GM21360 (cell line): Measurements from ENCODE around the gene EIF3B.
"Not testable (repeated sequence)": the region's sequence is repeated elsewhere in the genome, so short reads cannot be mapped to it uniquely, and the experiment has no call there.

ENCODE experiments used
- ATAC-seq: cut with Tn5 transposase; IDR thresholded peaks from one replicate; pipeline ENCODE4 v1.9.1; 2021; ENCODE audit warnings: mild to moderate bottlenecking, moderate library complexity; ENCODE audit not compliant: unreplicated experiment

EIF3B gene

DNA sequence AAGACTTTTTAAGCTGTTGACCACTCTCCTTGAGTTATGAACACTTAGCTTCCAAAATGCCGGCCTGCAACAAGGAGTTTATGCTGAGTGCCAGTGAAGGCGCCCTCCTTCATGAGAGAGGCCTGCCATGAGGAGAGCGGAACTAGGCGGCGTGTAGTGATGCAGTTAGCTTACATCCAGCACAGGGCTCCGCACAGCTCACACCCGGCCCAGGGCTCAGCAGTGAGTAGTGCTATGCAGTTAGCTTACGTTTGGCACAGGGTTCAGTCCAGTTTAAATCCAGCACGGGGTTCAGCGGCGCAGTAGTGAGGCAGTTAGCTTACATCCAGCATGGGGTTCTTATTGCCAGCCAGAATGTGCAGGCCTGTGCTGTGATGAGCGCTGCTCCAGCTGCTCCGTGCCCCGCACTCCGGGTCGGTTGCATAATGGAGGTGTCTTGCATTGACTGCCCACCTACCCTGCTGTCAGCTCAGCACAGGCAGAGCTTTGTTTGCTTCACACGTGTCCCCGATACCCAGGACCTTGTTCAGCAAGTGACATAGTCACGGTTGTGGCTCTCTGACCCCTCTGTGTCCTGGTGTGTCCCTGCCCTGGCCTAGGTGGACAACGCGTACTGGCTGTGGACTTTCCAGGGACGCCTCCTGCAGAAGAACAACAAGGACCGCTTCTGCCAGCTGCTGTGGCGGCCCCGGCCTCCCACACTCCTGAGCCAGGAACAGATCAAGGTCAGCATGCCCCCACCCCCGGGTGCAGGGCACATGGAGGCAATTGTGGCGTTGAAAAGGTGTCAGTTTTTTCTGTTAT lies 21.9 kb downstream of the EIF3B start:
- no peak for ATAC-seq

- ATAC-seq: not testable (repeated sequence)
Measured at GRCh38 chr7:2377492-2377891, 22.9 kb downstream of the EIF3B start.

DNA sequence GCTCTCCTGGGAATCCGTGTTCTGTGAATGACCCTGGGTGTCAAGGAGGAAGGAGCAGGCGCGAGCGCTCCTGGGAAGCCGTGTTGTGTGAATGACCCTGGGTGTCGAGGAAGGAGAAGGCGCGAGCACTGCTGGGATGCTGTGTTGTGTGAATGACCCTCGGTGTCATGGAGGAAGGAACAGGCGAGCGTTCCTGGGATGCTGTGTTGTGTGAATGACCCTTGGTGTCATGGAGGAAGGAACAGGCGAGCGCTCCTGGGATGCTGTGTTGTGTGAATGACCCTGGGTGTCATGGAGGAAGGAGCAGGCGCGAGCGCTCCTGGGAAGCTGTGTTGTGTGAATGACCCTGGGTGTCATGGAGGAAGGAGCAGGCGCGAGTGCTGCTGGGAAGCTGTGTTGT lies 23.5 kb downstream of the EIF3B start:
- ATAC-seq: not testable (repeated sequence)

DNA sequence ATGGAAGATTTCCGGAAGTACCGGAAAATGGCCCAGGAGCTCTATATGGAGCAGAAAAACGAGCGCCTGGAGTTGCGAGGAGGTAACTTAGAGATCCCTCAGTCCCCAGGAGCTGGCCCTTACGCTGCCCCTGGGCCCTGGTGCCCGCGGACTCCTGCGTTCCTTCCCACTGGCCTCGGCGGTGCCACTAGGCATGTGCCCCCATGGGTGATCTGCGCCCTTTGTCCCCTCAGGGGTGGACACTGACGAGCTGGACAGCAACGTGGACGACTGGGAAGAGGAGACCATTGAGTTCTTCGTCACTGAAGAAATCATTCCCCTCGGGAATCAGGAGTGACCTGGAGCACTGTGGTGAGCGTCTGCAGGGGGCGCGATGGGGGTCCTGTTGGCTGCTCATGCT lies 24.5 kb downstream of the EIF3B start:
- ATAC-seq: no peak

GRCh38 chr7:2379821-2380450 lies 25.3 kb downstream of the EIF3B start:
- ATAC-seq: no peak

DNA sequence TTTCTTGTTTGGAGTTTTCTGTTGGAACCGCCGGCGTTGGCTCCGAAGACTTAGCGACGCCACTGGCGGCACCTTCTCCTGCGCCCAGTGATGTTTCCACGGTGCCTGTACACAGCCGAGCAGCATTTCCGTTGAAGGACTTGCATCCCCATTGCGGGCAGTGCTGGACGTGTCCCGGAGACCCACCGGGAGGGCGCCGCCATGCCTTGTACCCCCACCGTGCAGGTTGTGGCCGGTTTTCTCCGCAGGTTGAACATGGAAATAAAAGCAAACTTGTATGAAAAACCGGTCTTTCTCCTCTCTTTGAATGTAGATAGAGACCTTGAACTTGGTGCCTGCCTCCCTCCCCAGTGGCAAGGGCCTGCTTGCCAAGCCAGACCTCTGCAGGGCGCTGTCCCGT lies 25.8 kb downstream of the EIF3B start:
- no peak for ATAC-seq

GRCh38 chr7:2381227-2381626 lies 26.6 kb downstream of the EIF3B start:
- no peak for ATAC-seq

GRCh38 chr7:2381881-2382509 lies 27.4 kb downstream of the EIF3B start:
- no peak for ATAC-seq

GRCh38 chr7:2383543-2384274 lies 29.1 kb downstream of the EIF3B start:
- ATAC-seq: no peak

- ATAC-seq: no peak
Measured at GRCh38 chr7:2384354-2385243, 30.0 kb downstream of the EIF3B start.

- not testable (repeated sequence) for ATAC-seq
Measured at GRCh38 chr7:2386122-2386521, 31.5 kb downstream of the EIF3B start.

- ATAC-seq: no peak
Measured at GRCh38 chr7:2386964-2387669, 32.5 kb downstream of the EIF3B start.

DNA sequence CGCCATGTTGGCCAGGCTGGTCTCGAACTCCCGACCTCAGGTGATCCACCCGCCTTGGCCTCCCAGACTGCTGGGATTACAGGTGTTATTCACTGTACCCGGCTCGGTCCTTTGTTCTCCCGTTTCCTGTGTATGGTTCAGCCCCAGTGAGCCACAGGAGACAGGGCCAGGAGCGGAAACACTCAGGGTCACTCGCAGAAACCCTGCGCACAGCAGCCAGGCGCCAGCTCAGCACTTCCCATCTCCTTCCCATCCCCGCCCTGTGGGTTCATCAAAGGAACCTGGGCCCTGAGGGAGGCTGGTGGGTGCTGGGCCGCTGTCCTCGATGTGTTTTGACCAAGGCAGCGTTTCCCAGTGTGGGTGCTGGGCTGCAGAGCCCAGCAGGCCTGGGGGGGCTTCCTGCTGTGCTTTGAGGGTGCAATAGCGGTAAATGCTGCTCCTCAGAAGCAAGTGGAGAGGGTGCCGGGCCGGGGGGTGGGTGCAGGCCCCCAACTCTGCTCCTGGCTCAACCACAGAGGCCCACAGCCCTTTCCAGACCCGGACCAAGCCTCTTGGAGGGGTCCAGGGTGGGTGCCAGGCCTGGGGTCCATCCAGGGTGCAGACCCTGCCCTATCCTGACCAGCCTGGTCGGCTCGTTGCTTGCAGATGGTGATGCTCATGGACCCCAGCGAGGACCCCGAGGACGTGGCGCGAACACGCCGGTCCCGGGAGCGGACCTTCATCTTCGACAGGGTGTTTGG lies 33.4 kb downstream of the EIF3B start:
- no peak for ATAC-seq

- ATAC-seq: no peak
Measured at GRCh38 chr7:2388637-2388954, 34.0 kb downstream of the EIF3B start.

DNA sequence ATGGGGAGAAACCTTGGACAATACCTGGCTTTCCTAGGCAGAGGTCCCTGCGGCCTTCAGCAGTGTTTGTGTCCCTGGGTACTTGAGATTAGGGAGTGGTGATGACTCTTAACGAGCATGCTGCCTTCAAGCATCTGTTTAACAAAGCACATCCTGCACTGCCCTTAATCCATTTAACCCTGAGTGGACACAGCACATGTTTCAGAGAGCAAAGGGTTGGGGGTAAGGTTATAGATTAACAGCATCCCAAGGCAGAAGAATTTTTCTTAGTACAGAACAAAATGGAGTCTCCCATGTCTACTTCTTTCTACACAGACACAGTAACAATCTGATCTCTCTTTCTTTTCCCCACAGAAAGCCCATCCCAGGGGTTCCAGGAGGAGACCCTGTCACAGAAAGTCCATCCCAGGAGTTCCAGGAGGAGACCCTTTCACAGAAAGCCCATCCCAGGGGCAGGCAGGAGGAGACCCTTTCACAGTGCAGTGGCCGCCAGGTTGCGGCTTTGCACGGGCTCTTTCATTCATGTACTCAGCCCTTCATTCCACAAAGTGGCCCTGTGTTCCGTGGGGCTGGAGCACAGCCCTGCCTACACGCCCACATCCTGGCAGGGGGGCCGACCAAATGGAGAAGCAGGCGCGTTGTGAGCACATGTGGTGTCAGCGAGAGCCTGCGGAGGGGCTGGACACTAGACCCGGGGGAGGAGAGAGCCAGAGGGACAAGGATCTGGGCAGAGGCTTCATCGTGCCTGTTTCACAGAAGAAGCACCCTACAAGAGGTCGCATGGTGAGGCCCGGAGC lies 35.6 kb downstream of the EIF3B start:
- ATAC-seq: not testable (repeated sequence)

GRCh38 chr7:2393706-2394105 lies 39.1 kb downstream of the EIF3B start:
- ATAC-seq: no peak

DNA sequence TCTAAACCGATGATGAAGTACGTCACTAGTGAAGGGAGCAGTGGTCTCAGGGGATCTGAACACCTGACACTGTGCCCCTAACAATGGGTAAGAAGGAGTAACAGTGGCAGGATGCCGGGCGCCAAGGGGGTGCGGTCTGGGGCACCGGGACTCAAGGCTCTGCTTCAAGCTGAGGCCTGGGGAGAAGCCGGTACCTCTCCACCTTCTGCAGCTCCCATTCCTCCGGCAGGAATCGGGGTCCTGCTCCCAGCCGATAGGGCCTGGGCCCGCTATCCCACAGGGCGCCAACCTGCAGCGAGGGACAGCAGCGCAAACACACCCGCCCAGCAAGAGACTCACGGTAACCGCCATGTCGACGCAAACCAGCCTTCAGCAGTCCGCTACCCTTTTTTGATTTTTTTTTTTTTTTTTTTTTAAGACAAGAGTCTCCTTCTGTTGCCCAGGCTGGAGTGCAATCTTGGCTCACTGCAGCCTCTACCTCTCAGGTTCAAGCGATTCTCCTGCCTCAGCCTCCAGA lies 40.0 kb downstream of the EIF3B start:
- ATAC-seq: no peak

DNA sequence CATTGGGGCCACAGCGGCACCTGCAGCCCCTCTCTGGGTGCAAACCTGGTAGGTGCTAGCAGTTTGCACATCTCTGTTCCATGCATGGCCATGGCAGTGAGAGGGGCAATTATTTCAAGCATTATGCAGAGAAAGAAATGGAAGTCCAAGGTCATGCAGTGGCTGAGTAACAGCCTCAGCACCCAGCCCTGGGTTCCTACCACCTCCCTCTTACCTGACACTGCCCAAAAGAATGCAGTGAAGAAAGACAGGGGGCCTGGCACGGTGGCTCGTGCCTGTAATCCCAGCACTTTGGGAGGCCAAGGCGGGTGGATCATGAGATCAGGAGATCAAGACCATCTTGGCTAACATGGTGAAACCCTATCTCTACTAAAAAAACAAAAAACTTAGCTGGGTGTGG lies 43.9 kb downstream of the EIF3B start:
- no peak for ATAC-seq
